Mammary epithelial cell (primary cell): ENCODE results near the gene PANK3.

Experiments used
- CTCF ChIP-seq, 2 donors: IDR thresholded peaks in 1 of 2; conservative IDR thresholded peaks in 1 of 2; 2 replicates each; pipeline ENCODE4 v1.5.1; 2011 to 2012; ENCODE audit warnings: inconsistent platforms in 2 of 2, low read length in 2 of 2, mild to moderate bottlenecking in 2 of 2, control low read depth in 1 of 2, low read depth in 1 of 2; ENCODE audit not compliant: insufficient read depth in 1 of 2; ENCODE audit errors: extremely low read depth in 1 of 2
- EZH2 ChIP-seq: IDR thresholded peaks from 2 replicates; pipeline ENCODE4 v1.6.1; 2012; ENCODE audit warnings: low read length, inconsistent platforms, borderline replicate concordance

GRCh38 chr5:168592014-168592368 lies 12.8 kb upstream of the PANK3 start:
- TF ChIP-seq CTCF (conservative IDR thresholded peaks at IDR 0.05 in 1 of 2, IDR thresholded peaks at IDR 0.05 in 1 of 2; ENCODE audit: extremely low read depth in 1 of 2, insufficient read depth in 1 of 2, low read depth in 1 of 2, low read length in 2 of 2) (no peak), EZH2 (no peak)
